ENCODE data around the gene OR10W1.

GRCh38 chr11:58275002-58275401 lies 6.9 kb upstream of the OR10W1 start:
- no peak for TF ChIP-seq CTCF (conservative IDR thresholded peaks at IDR 0.05; ENCODE audit: low read depth, low read length)
- TF ChIP-seq EZH2 (IDR thresholded peaks at IDR 0.05; ENCODE audit: borderline replicate concordance, low read depth, low read length, poor library complexity, severe bottlenecking): no peak

All from A673 (cell line).